Activated CD4-positive, alpha-beta T cell treated with anti-CD3 and anti-CD28 coated beads, Interleukin-2, amount 10 ng/mL, durations not matched to agents 24 days and 14 days (primary cell): Measurements from ENCODE around the gene BCO1. TPM values are rescaled to one million over a fixed set of nuclear protein-coding genes. Genes with fewer than 3 reads are reported as not detected.

Source experiments
- DNase-seq: peaks from one replicate; pipeline ENCODE4 v3.0.0; 2022
- H3K27ac Mint-ChIP-seq: one replicate; pipeline ENCODE4 v1.8.0; 2022; ENCODE audit warnings: mild to moderate bottlenecking, mixed read lengths
- H3K27me3 Mint-ChIP-seq: one replicate; pipeline ENCODE4 v1.8.0; 2022; ENCODE audit warnings: mixed read lengths
- H3K36me3 Mint-ChIP-seq: one replicate; pipeline ENCODE4 v1.8.0; 2022; ENCODE audit warnings: low read depth, mild to moderate bottlenecking, mixed read lengths
- H3K4me1 Mint-ChIP-seq: one replicate; pipeline ENCODE4 v1.8.0; 2021; ENCODE audit warnings: mixed read lengths
- H3K4me3 Mint-ChIP-seq: one replicate; pipeline ENCODE4 v1.8.0; 2022; ENCODE audit warnings: mild to moderate bottlenecking, moderate library complexity, mixed read lengths
- H3K9me3 Mint-ChIP-seq: one replicate; pipeline ENCODE4 v1.8.0; 2021; ENCODE audit warnings: mixed read lengths
- intact Hi-C: fragments of 100-400 bp; cut with micrococcal nuclease; formaldehyde crosslinking; loops from one replicate; pipeline ENCODE4 v1.15.1; 2023
- total RNA-seq: library from RNA; stranded (reverse); gene quantifications from 2 replicates; pipeline ENCODE4 v1.2.3, GENCODE V29; 2022

BCO1 gene
- total RNA-seq, 1 donor from 2014 or later, result not detected

- DNase-seq, result no peak
- Mint-ChIP-seq H3K4me1 (peaks cover 2% of the 10 kb centered on the region), H3K27ac (no peak overlapping the region), H3K27me3 (peaks cover 4% of the 10 kb centered on the region), H3K36me3 (no peaks in the 10 kb centered on the region), H3K9me3 (no peaks in the 10 kb centered on the region), H3K4me3 (no peak overlapping the region)
- intact Hi-C loops, result no loop called here
Observed at GRCh38 chr16:81242977-81243618, 4.6 kb downstream of the BCO1 start.

GRCh38 chr16:81243942-81244341 lies 5.5 kb downstream of the BCO1 start:
- H3K4me1 Mint-ChIP-seq, result no peaks in the 10 kb centered on the region
- peaks cover 4% of the 10 kb centered on the region for H3K27me3 Mint-ChIP-seq
- H3K9me3 Mint-ChIP-seq, result no peaks in the 10 kb centered on the region
- H3K4me3 Mint-ChIP-seq, result no peak overlapping the region
- no peaks in the 10 kb centered on the region for H3K36me3 Mint-ChIP-seq
- DNase-seq, result no peak
- no peak overlapping the region for H3K27ac Mint-ChIP-seq
- intact Hi-C loops, result no loop called here

GRCh38 chr16:81251871-81252270 lies 13.4 kb downstream of the BCO1 start:
- H3K36me3 Mint-ChIP-seq, result no peaks in the 10 kb centered on the region
- no peak overlapping the region for H3K4me3 Mint-ChIP-seq
- no peak overlapping the region for H3K27ac Mint-ChIP-seq
- no peaks in the 10 kb centered on the region for H3K4me1 Mint-ChIP-seq
- intact Hi-C loops, result no loop called here
- H3K9me3 Mint-ChIP-seq, result no peaks in the 10 kb centered on the region
- peaks cover 2% of the 10 kb centered on the region for H3K27me3 Mint-ChIP-seq
- no peak for DNase-seq

GRCh38 chr16:81253141-81253540 lies 14.7 kb downstream of the BCO1 start:
- intact Hi-C loops, result no loop called here
- Mint-ChIP-seq H3K4me3 (no peak overlapping the region), H3K36me3 (no peaks in the 10 kb centered on the region), H3K9me3 (no peaks in the 10 kb centered on the region), H3K27me3 (peaks cover 2% of the 10 kb centered on the region), H3K4me1 (no peaks in the 10 kb centered on the region), H3K27ac (no peak overlapping the region)
- no peak for DNase-seq

GRCh38 chr16:81254922-81255526 lies 16.5 kb downstream of the BCO1 start:
- intact Hi-C loops, result no loop called here
- no peak for DNase-seq
- no peaks in the 10 kb centered on the region for H3K36me3 Mint-ChIP-seq
- H3K9me3 Mint-ChIP-seq, result no peaks in the 10 kb centered on the region
- H3K4me3 Mint-ChIP-seq, result no peak overlapping the region
- H3K27ac Mint-ChIP-seq, result no peak overlapping the region
- H3K27me3 Mint-ChIP-seq, result peaks cover 2% of the 10 kb centered on the region
- no peaks in the 10 kb centered on the region for H3K4me1 Mint-ChIP-seq

- Mint-ChIP-seq H3K36me3 (no peaks in the 10 kb centered on the region), H3K4me1 (peaks cover 2% of the 10 kb centered on the region), H3K4me3 (no peak overlapping the region), H3K9me3 (no peaks in the 10 kb centered on the region), H3K27ac (no peak overlapping the region), H3K27me3 (peaks cover 3% of the 10 kb centered on the region)
- DNase-seq, result no peak
- intact Hi-C loops, result loop anchor here (2.0 to 5.0 kb wide), 3 partner anchors 55 to 477 kb away; partner anchors contain the start of gene GAN
Observed at GRCh38 chr16:81259916-81260315, 21.4 kb downstream of the BCO1 start.

- intact Hi-C loops, result loop anchor here (2.0 to 5.0 kb wide), 3 partner anchors 54 to 476 kb away; partner anchors contain the start of gene GAN
- H3K9me3 Mint-ChIP-seq, result peaks cover 8% of the 10 kb centered on the region
- H3K27me3 Mint-ChIP-seq, result peaks cover 4% of the 10 kb centered on the region
- DNase-seq, result peak; percentile 75
- no peak overlapping the region for H3K27ac Mint-ChIP-seq
- no peaks in the 10 kb centered on the region for H3K36me3 Mint-ChIP-seq
- H3K4me1 Mint-ChIP-seq, result peaks cover 2% of the 10 kb centered on the region
- H3K4me3 Mint-ChIP-seq, result no peak overlapping the region
Observed at GRCh38 chr16:81261049-81261648, 22.7 kb downstream of the BCO1 start.

GRCh38 chr16:81263470-81264220 lies 25.2 kb downstream of the BCO1 start:
- no peaks in the 10 kb centered on the region for H3K36me3 Mint-ChIP-seq
- DNase-seq, result no peak
- no peak overlapping the region for H3K27ac Mint-ChIP-seq
- intact Hi-C loops, result loop anchor here (5.0 kb wide), 2 partner anchors 89 to 474 kb away; no protein-coding TSS in a partner anchor
- H3K27me3 Mint-ChIP-seq, result peaks cover 4% of the 10 kb centered on the region
- H3K4me1 Mint-ChIP-seq, result peaks cover 11% of the 10 kb centered on the region
- peaks cover 8% of the 10 kb centered on the region for H3K9me3 Mint-ChIP-seq
- no peak overlapping the region for H3K4me3 Mint-ChIP-seq

GRCh38 chr16:81264386-81264785 lies 25.9 kb downstream of the BCO1 start:
- Mint-ChIP-seq H3K27me3 (peaks cover 4% of the 10 kb centered on the region), H3K4me1 (peaks cover 11% of the 10 kb centered on the region), H3K27ac (no peak overlapping the region), H3K36me3 (no peaks in the 10 kb centered on the region), H3K4me3 (no peak overlapping the region), H3K9me3 (peaks cover 8% of the 10 kb centered on the region)
- intact Hi-C loops, result loop anchor here (5.0 kb wide), 2 partner anchors 88 to 473 kb away; no protein-coding TSS in a partner anchor
- DNase-seq, result no peak

GRCh38 chr16:81265052-81265451 lies 26.6 kb downstream of the BCO1 start:
- intact Hi-C loops, result no loop called here
- no peak for DNase-seq
- Mint-ChIP-seq H3K4me3 (no peak overlapping the region), H3K36me3 (no peaks in the 10 kb centered on the region), H3K4me1 (peaks cover 11% of the 10 kb centered on the region), H3K27me3 (peaks cover 4% of the 10 kb centered on the region), H3K27ac (no peak overlapping the region), H3K9me3 (peaks cover 8% of the 10 kb centered on the region)

- intact Hi-C loops, result no loop called here
- no peak overlapping the region for H3K4me3 Mint-ChIP-seq
- no peak for DNase-seq
Observed at GRCh38 chr16:81265658-81266451, 27.4 kb downstream of the BCO1 start.

GRCh38 chr16:81266680-81267095 lies 28.2 kb downstream of the BCO1 start:
- Mint-ChIP-seq H3K9me3 (peaks cover 8% of the 10 kb centered on the region), H3K4me1 (peaks cover 9% of the 10 kb centered on the region)

More at GRCh38 chr16:81265658-81266451, 27.4 kb downstream of the BCO1 start:
- H3K27ac Mint-ChIP-seq, result no peak overlapping the region
- H3K9me3 Mint-ChIP-seq, result peaks cover 8% of the 10 kb centered on the region
- peaks cover 4% of the 10 kb centered on the region for H3K27me3 Mint-ChIP-seq
- H3K4me1 Mint-ChIP-seq, result peaks cover 10% of the 10 kb centered on the region
- H3K36me3 Mint-ChIP-seq, result no peaks in the 10 kb centered on the region

GRCh38 chr16:81268509-81268908 lies 30.0 kb downstream of the BCO1 start:
- H3K4me1 Mint-ChIP-seq, result peaks cover 9% of the 10 kb centered on the region
- DNase-seq, result no peak
- peaks cover 8% of the 10 kb centered on the region for H3K9me3 Mint-ChIP-seq
- no peak overlapping the region for H3K4me3 Mint-ChIP-seq
- no peaks in the 10 kb centered on the region for H3K36me3 Mint-ChIP-seq
- H3K27ac Mint-ChIP-seq, result no peak overlapping the region
- intact Hi-C loops, result no loop called here
- H3K27me3 Mint-ChIP-seq, result peaks cover 4% of the 10 kb centered on the region

More at GRCh38 chr16:81266680-81267095, 28.2 kb downstream of the BCO1 start:
- intact Hi-C loops, result no loop called here
- Mint-ChIP-seq H3K27ac (peak overlapping the region; percentile 34), H3K36me3 (no peaks in the 10 kb centered on the region), H3K27me3 (peaks cover 4% of the 10 kb centered on the region), H3K4me3 (peak overlapping the region; percentile 30)
- DNase-seq, result peak; percentile 70
